ENCODE results near the gene CCT3. TPM values are rescaled to one million over a fixed set of nuclear protein-coding genes. Genes with fewer than 3 reads are reported as not detected.
"Not testable (repeated sequence)": the region's sequence is repeated elsewhere in the genome, so short reads cannot be mapped to it uniquely, and the experiment has no call there.

Gene CCT3
- polyA plus RNA-seq, 1 donor, result 266 TPM

DNA sequence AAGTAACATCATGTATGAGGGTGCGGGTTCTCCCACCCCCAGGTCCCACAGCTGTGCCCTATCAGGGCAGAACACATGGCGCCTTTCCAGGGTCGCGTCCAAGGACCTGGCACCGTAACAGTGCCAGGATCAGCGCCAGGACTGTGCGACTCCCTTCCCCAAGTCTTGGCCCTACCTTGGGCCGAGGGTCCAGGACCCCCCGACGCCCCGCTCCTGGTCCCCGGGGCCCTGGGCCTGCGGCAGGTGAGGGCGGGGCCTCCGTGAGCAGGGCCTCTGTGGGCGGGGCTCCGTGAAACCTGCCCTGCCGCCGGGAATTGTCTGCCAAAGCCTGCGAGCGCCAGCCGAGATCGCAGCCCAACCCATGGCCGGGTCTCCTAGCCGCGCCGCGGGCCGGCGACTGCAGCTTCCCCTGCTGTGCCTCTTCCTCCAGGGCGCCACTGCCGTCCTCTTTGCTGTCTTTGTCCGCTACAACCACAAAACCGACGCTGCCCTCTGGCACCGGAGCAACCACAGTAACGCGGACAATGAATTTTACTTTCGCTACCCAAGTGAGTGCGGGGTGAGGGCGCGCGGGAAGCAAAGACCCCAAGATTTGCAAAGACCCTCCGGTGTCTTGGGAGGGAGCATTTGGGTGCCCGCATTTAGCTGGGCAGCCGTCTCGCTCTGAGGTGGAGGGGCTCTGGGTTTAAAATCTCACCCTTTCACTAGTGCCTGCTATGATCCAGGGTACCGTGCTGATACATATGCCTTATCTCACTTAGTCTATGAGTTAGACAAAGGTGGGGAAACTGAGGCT is 31.0 kb upstream of the CCT3 start, which contains the start of gene RHBG:
Gene RHBG (plus strand): TSS at position 323 of the 796 bp plus-strand sequence. CDS start 39 bp downstream, at position 362.
- no peak for DNase-seq (ENCODE audit: low read depth)

DNA sequence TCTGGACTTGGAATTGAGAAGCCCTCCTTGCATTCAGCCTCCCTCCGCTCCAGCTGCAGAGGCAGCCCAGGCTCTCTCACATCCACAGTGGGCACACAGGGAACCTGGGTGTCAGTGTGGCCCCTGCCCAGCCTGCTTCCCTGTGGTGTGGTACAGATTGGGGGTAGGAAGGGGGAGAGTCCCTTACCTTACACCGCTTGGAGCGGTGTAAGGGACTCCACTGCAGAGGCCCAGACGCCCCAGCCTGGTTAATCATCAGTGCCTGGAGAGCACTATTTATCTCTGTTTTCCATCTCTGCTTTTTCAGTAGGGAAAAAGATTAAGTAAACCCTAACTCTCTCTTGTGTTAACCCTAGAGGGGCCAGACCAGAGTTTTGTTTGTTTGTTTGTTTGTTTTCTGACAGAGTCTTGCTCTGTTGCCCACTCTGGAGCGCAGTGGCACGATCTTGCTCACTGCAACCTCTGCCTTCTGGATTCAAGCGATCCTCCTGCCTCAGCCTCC is 30.1 kb upstream of the CCT3 start:
- no peak for DNase-seq (ENCODE audit: low read depth)

DNA sequence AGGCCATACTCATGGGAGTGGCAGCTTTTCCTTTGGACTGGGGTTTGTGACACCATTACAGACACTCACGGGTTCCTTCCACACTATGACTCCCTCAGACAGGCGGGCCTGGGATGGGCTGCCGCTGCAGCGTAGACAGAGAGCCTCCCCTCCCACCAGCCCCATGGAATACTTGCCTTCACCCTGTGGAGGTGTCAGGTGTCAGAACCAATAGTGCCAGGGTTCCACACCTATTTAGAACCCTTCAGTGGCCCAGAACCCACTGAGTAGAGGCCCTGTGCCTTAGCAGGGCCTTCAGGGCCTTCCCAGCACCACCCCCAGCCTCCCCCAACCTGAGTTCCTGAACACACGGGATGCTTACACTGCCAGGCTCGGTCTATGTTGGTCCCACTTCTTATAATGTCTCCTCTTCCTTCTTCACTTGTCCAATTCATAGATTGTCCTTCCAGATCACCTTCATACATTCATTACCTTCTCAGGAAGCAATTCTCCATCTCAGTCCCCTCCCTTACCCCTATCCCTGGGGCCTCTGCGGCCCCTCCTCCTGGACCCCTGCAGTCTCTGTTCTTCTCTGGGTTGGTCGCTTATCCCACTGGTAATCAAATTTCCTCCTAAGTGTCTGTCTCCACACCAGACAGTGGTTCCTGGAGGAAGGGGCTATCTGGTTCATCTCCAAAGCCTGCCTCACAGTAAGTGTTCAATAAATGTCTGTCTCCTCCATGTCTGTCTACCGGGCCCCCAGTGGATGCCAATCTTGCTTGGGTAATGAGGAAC is 29.5 kb upstream of the CCT3 start:
- no peak for DNase-seq (ENCODE audit: low read depth)

DNA sequence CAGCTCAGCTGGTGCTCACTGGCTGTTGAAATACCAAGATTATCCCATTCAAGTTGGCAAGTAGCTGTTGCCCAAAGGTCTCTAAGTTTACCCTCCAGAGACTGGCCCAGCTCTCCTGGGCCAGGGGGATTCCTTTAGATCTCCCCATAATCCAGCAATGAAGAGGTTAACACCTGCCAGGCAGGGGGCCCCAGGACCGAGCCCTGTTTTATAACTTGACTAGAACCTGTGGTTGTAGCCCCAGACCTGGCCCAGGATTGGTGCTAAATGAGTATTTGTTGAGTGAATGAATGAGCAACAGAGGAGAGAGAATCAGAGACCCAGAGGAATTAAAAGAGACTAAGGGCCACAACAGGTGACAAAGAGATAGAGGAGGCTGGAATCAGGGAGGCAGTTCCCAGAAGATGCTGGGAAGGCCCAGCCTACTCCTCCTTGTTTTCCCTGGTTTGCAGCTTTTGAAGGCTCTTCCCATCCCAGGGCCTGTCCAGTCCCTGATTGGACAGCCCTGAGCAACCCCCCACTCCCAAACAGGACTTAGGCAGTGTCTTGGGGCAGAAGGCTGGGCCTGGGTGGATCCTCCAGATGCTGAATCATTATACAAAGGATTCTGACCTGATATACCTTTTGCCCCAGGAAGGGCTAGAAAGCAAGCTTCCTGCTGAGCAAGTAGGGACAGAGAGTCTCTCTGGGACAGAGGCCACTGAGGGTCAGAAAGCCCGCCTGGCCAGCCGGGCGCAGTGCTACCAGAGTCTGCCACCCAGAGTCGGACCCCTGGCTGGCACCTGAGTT is 28.5 kb upstream of the CCT3 start:
- no peak for DNase-seq (ENCODE audit: low read depth)

DNA sequence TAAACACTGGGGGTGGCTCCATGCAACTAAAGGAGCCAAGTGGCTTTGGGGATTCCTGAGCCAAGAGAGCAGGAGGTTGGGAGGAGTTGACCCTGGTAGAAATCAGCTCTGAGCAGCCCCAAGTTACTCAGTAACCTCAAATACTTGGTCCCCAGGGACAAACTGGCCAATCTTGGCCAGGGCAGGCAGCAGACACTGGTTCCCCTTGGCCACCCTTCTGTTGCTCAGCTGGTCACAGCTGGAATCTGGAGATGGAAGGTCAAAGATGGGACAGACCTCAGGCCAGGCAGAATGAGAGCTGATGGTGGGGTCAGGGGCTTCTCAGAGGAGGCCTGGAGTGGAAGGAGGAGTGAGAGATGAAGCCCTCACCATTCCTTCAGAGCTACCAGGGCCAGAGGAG is 27.7 kb upstream of the CCT3 start:
- no peak for DNase-seq (ENCODE audit: low read depth)

GRCh38 chr1:156360534-156360933 is 22.4 kb upstream of the CCT3 start:
- DNase-seq (ENCODE audit: low read depth), result no peak

GRCh38 chr1:156359973-156360372 is 21.9 kb upstream of the CCT3 start:
- DNase-seq (ENCODE audit: low read depth), result no peak

DNA sequence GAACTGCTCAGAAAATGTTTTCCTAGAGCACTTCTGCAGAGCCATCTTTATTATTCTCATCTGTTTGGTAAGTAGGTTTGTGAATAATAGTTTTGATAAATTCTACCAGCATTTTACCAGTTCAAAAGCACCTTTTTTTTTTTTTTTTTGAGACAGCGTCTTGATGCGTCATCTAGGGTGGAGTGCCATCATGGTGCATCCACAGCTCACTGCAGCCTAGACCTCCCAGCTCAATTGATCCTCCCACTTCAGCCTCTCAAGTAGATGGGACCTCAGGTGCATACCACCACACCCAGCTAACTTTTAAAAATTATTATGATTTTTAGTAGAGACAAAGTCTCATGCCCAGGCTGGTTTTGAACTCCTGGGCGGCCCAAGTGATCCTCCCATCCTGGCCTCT is 21.2 kb upstream of the CCT3 start:
- DNase-seq (ENCODE audit: low read depth), result no peak

DNA sequence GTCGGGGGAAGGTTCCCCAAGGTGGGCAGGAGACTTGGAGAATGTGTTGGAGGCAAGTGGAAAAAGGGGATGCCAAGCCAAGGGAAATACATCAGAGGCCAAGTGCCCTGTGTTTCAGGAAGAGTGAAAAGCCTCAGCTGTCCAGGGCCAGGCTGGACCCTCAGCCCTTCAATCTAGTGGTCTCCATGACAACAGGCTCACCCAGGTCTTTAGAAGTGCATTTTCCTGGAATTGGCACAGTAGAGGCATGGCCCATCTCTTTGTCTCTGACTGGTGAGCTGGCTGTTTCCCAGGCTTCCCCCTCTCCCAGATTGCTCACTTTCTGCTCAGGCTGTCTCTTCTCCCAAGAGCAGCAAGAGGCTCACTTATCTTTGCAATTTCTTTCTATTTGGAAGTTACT is 20.5 kb upstream of the CCT3 start:
- DNase-seq (ENCODE audit: low read depth), result no peak

DNA sequence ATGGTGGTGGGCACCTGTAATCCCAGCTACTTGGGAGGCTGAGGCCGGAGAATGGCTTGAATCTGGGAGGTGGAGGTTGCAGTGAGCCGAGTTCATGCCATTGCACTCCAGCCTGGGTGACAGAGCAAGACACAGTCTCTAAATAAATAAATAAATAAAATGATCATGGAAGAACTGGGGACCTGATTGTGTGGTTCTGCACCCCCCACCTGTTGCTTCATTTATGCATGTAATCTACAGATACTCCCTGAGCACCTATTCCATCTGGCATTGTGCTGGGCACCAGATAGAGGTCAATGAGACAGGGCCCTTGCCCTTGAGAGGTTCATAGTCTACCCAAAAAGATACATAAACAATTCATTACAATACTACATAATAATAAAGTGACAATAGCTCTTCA is 19.9 kb upstream of the CCT3 start:
- no peak for DNase-seq (ENCODE audit: low read depth)

DNA sequence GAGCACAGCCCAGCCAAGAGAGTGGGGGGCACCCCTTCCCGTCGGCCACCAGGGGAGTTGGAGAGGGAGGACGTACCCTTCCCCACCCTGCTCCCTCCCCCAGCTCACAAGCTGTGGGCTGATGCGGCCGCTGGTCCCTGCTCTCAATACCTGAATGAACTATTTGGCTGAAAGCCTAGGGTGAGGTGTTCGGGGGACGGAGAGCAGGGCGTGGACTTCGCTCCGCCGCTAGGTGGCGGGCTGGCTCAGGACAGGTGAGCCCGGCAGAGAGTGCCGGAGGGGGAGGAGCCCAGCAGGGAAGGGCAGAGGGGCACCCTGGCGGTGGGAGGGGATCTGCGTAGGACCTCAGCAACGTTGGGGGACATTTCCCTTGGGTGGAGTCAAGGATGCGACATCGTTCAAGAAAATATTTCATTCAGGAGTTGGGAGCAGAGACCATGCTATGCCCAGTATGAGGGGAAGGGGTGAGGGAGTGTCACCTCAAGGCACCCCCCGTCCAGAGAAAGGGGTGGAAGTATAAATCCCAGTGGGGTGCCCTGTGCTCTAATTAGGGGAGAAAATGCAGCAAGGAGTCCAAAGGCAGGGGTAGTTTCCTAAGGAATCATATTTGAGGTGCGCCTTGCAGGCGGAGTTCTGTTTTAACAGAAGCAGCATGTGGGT is 18.9 kb upstream of the CCT3 start:
- DNase-seq (ENCODE audit: low read depth), result no peak

DNA sequence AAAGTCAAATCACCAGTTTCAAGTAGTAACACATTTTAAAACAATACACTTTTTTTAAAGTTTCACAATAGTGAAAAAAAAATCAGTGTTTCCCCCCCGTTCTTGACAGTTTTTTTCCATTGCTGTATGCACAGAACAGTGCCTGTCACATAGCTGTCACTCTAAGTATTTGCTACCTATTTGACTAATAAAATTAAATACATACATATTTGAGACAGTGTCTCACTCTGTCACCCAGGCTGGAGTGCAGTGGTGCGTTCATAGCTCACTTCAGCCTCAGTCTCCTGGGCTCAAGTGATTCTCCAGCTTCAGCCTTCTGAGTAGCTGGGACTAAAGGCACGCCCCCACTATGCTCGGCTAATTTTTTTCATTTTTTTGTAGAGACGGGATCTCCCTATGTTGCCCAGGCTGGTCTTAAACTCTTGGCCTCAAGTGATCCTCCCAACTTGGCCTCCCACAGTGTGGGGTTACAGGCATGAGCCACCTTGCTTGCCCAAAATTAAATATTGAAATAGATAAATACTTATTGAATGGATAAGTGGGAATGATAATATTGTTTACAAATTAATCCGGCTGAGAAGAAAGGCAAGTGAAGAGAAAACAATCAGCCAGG is 18.3 kb upstream of the CCT3 start:
- no peak for DNase-seq (ENCODE audit: low read depth)

GRCh38 chr1:156352481-156352880 is 14.4 kb upstream of the CCT3 start:
- DNase-seq (ENCODE audit: low read depth), result not testable (repeated sequence)

DNA sequence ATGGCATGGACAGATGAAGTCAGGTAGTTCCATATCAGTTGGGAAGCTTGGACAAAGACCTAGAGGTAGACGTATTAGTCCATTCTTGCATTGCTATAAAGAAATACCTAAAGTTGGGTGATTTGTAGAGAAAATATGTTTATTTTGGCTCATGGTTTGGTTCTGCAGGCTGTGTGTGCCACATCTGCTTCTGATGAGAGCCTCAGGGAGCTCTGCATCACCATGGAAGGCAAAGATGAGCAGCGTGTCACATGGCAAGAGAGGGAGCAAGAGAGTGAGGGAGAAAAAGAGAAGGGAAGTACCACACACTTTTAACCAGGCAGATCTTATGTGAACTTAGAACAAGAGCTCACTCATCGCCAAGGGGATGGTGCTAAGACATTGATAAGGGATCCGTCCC is 9.2 kb upstream of the CCT3 start:
- DNase-seq (ENCODE audit: low read depth), result no peak

GRCh38 chr1:156346636-156347035 is 8.5 kb upstream of the CCT3 start:
- DNase-seq (ENCODE audit: low read depth), result no peak

GRCh38 chr1:156346035-156346434 is 7.9 kb upstream of the CCT3 start:
- DNase-seq (ENCODE audit: low read depth), result not testable (repeated sequence)

DNA sequence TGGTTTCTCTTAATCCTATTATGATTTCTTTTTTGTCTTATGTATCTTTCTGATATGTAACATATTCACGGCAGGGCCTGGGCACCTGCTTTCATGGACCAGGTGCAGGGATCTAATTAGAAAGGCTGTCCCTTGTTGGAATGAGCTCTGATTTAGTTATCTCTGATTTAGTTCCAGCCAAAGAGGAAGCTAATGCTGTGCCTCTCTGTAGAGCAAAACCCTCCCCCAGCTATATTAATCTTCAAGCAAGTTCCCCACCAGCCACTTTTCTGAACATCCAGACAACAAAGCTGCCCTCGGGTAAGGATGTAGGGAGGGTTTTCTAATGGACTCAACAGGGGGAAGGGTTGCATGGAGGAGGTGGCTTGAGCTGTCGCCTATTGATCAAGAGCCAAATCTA is 6.3 kb upstream of the CCT3 start:
- DNase-seq (ENCODE audit: low read depth), result no peak

- DNase-seq (ENCODE audit: low read depth), result no peak
These were observed 4.3 kb upstream of the CCT3 start for GRCh38 chr1:156342166-156342955.

DNA sequence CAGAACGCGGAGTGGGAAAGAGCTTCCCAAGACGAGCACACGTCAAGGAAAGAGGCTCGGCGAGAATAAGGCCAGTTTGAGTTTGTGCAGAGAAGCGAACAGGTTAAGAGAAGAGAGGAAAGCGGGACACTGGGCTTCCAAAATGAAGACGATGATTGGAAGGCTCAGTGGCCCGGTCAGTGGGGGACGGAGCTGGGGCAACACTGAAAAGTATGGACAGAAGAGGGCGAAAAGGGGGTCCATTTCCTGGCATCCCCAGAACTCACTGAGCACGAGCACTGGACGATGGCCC is 258 bp downstream of the CCT3 start:
- no peak for DNase-seq (ENCODE audit: low read depth)

- DNase-seq (ENCODE audit: low read depth), result no peak
These were observed 822 bp downstream of the CCT3 start for GRCh38 chr1:156337052-156337887.
